Thymus (tissue), 11 donors: ENCODE measurements around the gene OR2W1. TPM values are rescaled to one million over a fixed set of nuclear protein-coding genes. Genes with fewer than 3 reads are reported as not detected.

Experiments
- DNase-seq, 9 donors: peaks; one replicate each; pipeline ENCODE4 v3.0.0-alpha.2; 2013; ENCODE audit warnings: low spot score in 9 of 9, low read depth in 6 of 9, missing footprints in 1 of 9
- H3K27ac ChIP-seq, 2 donors: one replicate each; pipeline ENCODE4 v1.5.1; 2013; ENCODE audit warnings: control low read depth in 1 of 2, low read depth in 1 of 2, low read length in 1 of 2, mild to moderate bottlenecking in 1 of 2, moderate library complexity in 1 of 2
- H3K27me3 ChIP-seq, 2 donors: one replicate each; pipeline ENCODE4 v1.5.1; 2013; ENCODE audit warnings: low read length in 1 of 2; ENCODE audit not compliant: control insufficient read depth in 2 of 2, insufficient read depth in 1 of 2
- H3K36me3 ChIP-seq, 2 donors: one replicate each; pipeline ENCODE4 v1.5.1; 2013; ENCODE audit warnings: low read length in 1 of 2, mild to moderate bottlenecking in 1 of 2, moderate library complexity in 1 of 2; ENCODE audit not compliant: control insufficient read depth in 2 of 2, insufficient read depth in 2 of 2
- H3K4me1 ChIP-seq, 2 donors: one replicate each; pipeline ENCODE4 v1.5.1; 2013; ENCODE audit warnings: low read length in 2 of 2; ENCODE audit not compliant: control insufficient read depth in 2 of 2, insufficient read depth in 2 of 2
- H3K4me3 ChIP-seq, 2 donors: one replicate each; pipeline ENCODE4 v1.5.1; 2013; ENCODE audit warnings: low read length in 2 of 2, control low read depth in 1 of 2, mild to moderate bottlenecking in 1 of 2
- H3K9me3 ChIP-seq, 2 donors: one replicate each; pipeline ENCODE4 v1.5.1; 2013; ENCODE audit warnings: low read length in 1 of 2, mild to moderate bottlenecking in 1 of 2; ENCODE audit not compliant: control insufficient read depth in 2 of 2, insufficient read depth in 1 of 2
- WGBS: extraction: QIAGEN DNeasy Blood & Tissue Kit; methylation state at CpG from one replicate; pipeline ENCODE4 v1.1.7; 2013; 5-methylcytosine and 5-hydroxymethylcytosine counted together
- polyA plus RNA-seq: library from polyadenylated mRNA; stranded (reverse); fragments of 200-250 nt; gene quantifications from one replicate; pipeline ENCODE4 v1.2.3, GENCODE V29; 2013
- total RNA-seq: library from RNA; stranded (reverse); fragments of 120-200 nt; gene quantifications from one replicate; pipeline ENCODE4 v1.2.4, GENCODE V29; 2013
- donor health status: healthy.

OR2W1 gene
- total and polyA plus RNA-seq, 2 donors, result not detected

GRCh38 chr6:29028821-29029220 is 16.2 kb downstream of the OR2W1 start:
- no peak overlapping the region for H3K4me3 ChIP-seq
- no peaks in the 10 kb centered on the region for H3K4me1 ChIP-seq
- no peak for DNase-seq
- H3K27ac ChIP-seq, result no peak overlapping the region
- WGBS, result 95% methylated on average over 13 of the region's 13 CpGs
- no peaks in the 10 kb centered on the region for H3K9me3 ChIP-seq
- no peaks in the 10 kb centered on the region for H3K36me3 ChIP-seq
- H3K27me3 ChIP-seq, result peaks cover 3% of the 10 kb centered on the region in 2 donors

- H3K27me3 ChIP-seq, result peaks cover 3 to 6% of the 10 kb centered on the region in 2 donors
- 56% methylated on average over 2 of the region's 2 CpGs for WGBS
- H3K36me3 ChIP-seq, result no peaks in the 10 kb centered on the region
- DNase-seq, result no peak
- no peaks in the 10 kb centered on the region for H3K4me1 ChIP-seq
- no peaks in the 10 kb centered on the region for H3K9me3 ChIP-seq
- no peak overlapping the region for H3K27ac ChIP-seq
- H3K4me3 ChIP-seq, result no peak overlapping the region
These were observed 18.9 kb downstream of the OR2W1 start for GRCh38 chr6:29025927-29026585.

GRCh38 chr6:29021434-29021833 is 23.5 kb downstream of the OR2W1 start:
- Histone ChIP-seq H3K27ac (no peak overlapping the region), H3K4me3 (no peak overlapping the region), H3K4me1 (peaks cover 3 to 6% of the 10 kb centered on the region in 2 donors), H3K27me3 (peaks cover 3 to 10% of the 10 kb centered on the region in 2 donors), H3K36me3 (no peaks in the 10 kb centered on the region), H3K9me3 (no peaks in the 10 kb centered on the region)
- no peak for DNase-seq
- 86% methylated on average over 2 of the region's 2 CpGs for WGBS

- Histone ChIP-seq H3K27me3 (peaks cover 11 to 25% of the 10 kb centered on the region in 2 donors), H3K4me1 (peaks cover 7 to 12% of the 10 kb centered on the region in 2 donors), H3K9me3 (peaks cover 1 to 8% of the 10 kb centered on the region in 2 donors), H3K4me3 (no peak overlapping the region), H3K27ac (no peak overlapping the region), H3K36me3 (no peaks in the 10 kb centered on the region)
- no peak for DNase-seq
- 81% methylated on average over 2 of the region's 2 CpGs for WGBS
These were observed 25.3 kb downstream of the OR2W1 start for GRCh38 chr6:29019629-29020028.

DNA sequence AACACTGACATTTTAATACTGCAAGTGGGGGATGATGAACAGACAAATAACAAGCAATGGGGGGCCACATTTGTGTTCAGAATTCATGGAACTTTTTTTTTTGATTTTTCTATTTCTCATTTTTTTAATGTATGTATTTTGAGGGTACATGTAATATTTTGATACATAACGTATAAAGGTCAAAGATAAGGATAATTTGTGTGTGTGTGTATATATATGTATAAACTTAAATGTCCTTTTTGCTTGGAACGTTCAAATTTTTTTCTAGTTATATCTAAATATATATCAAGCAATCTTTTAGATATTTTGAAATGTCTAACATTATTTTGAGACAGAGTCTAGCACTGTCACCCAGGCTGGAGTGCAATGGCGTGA is 27.6 kb downstream of the OR2W1 start:
- no peak overlapping the region for H3K4me3 ChIP-seq
- no peaks in the 10 kb centered on the region for H3K36me3 ChIP-seq
- H3K4me1 ChIP-seq, result peaks cover 7 to 12% of the 10 kb centered on the region in 2 donors
- peaks cover 1 to 8% of the 10 kb centered on the region in 2 donors for H3K9me3 ChIP-seq
- H3K27me3 ChIP-seq, result peaks cover 12 to 46% of the 10 kb centered on the region in 2 donors
- H3K27ac ChIP-seq, result no peak overlapping the region
- no peak for DNase-seq
- WGBS, result 45% methylated on average over 3 of the region's 3 CpGs

DNA sequence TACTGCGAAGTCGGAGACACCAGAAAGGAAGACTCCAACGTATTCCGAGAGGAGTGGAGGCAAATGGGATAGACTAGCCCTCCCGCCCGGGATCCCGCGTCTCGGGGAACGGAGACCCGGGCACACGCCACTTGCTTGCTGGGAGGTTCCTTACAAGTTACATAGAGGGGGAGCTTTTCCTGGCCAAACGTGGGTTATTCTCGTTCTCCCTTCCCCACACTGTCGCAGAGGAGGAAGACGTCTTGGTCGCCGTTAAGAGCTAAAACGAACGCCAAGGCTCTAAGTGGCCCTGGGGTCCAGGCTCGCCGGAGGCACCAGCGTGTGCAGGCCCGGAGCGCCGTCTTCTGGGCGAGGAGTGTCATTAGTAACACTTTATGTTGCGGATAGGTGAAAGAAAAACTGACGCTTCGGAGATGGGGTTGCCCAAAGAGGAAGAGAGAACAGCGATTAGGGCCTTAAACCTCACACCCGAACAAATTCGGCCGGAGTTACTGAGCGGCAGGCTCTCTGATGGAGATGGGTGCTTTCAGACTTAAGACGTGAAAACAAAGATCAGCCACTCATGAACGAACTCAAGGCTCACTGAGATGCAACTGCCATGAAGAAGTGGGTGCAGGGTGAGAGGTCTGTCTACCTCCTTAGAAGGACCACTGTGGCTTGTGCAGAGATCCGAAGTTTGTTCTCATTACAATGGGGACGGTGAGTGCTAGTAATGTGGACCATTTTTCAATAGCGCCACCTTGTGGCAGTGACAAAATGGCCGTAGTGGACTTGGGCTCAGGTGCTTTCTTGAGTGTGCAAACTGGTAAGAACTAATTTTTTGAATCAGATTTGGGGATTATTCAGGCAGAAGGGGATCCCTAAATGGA is 28.2 kb downstream of the OR2W1 start:
- Histone ChIP-seq H3K27ac (no peak overlapping the region), H3K36me3 (no peaks in the 10 kb centered on the region), H3K4me3 (peak overlapping the region; percentile 37 to 45), H3K27me3 (peaks cover 18 to 48% of the 10 kb centered on the region in 2 donors), H3K4me1 (peaks cover 7 to 12% of the 10 kb centered on the region in 2 donors), H3K9me3 (peaks cover 1 to 8% of the 10 kb centered on the region in 2 donors)
- under 1% methylated on average over 41 of the region's 41 CpGs for WGBS
- DNase-seq, result peak in 8 of 9 donors; percentile 55 to 88 (median 76)

GRCh38 chr6:29014729-29015608 is 30.0 kb downstream of the OR2W1 start:
- WGBS, result 58% methylated on average over 79 of the region's 79 CpGs
- H3K27ac ChIP-seq, result no peak overlapping the region
- H3K4me3 ChIP-seq, result peak overlapping the region in 1 of 2 donors; percentile 15
- H3K4me1 ChIP-seq, result peaks cover 7 to 16% of the 10 kb centered on the region in 2 donors
- DNase-seq, result peak in 2 of 9 donors; percentile 1 to 2
- H3K27me3 ChIP-seq, result peaks cover 27 to 62% of the 10 kb centered on the region in 2 donors
- H3K9me3 ChIP-seq, result peaks cover 1 to 8% of the 10 kb centered on the region in 2 donors
- H3K36me3 ChIP-seq, result no peaks in the 10 kb centered on the region

DNA sequence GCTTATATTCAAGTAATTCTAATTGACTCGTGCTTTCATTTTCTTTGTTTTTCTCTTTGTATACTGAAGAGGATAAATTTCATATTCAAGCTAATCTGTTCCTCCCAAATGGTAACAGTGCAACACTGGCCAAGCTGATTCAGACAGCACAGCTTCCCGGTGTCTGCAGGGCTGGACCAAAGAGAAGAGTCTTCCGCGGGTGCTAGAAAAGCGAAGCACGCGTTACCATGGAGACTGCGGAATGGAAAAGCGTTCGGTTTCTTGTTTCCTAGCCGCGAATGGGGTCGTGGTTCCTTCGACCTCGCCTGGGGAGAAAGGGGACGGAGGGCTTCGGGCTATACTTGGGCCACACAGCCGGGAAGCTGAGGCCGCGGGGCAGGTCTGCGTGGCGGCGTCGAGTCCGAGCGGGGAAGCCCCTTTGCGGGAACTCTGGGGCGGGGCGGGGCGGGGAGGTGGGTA is 33.7 kb downstream of the OR2W1 start:
- WGBS, result 1% methylated on average over 30 of the region's 30 CpGs
- peak in 3 of 9 donors; percentile 29 to 54 (median 38) for DNase-seq
- Histone ChIP-seq H3K27ac (no peak overlapping the region), H3K27me3 (peaks cover 30 to 69% of the 10 kb centered on the region in 2 donors), H3K9me3 (peaks cover 1 to 8% of the 10 kb centered on the region in 2 donors), H3K4me1 (peaks cover 3 to 9% of the 10 kb centered on the region in 2 donors), H3K36me3 (no peaks in the 10 kb centered on the region), H3K4me3 (peak overlapping the region; percentile 37 to 45)
